ENCODE results near the gene FERMT3.
A peak's percentile ranks its signal among the peaks of the same experiment; 100 is the strongest.
"Not testable (repeated sequence)": the region's sequence is repeated elsewhere in the genome, so short reads cannot be mapped to it uniquely, and the experiment has no call there.

FERMT3 gene

DNA sequence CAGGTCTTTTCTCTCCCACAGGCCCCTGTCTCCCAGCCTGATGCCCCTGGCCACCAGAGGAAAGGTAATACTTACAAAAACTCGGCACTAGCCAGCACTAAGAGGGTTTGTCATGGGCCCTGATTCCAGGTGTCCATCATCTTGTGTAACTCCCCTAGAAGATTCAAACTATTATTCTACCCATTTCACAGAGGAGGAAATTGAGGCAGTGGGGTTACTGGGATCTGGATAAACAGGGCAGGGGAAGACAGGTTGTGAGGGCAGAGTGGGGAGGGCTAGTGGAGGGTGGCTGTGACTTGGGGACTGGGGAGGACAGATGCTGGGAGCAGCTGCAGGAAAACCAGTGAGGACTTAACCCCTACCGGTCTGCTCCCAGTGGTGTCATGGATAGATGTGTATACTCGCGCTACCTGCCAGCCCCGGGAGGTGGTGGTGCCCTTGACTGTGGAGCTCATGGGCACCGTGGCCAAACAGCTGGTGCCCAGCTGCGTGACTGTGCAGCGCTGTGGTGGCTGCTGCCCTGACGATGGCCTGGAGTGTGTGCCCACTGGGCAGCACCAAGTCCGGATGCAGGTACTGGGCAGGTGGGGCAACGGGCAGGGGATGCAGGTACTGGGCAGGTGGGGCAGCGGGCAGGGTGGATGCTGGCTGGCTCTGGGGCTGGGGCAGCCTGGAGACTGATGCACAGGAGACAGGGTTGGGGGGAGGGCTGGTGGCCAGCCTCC lies 29.1 kb downstream of the FERMT3 start:
- DNase-seq (ENCODE audit: low spot score), result no peak

DNA sequence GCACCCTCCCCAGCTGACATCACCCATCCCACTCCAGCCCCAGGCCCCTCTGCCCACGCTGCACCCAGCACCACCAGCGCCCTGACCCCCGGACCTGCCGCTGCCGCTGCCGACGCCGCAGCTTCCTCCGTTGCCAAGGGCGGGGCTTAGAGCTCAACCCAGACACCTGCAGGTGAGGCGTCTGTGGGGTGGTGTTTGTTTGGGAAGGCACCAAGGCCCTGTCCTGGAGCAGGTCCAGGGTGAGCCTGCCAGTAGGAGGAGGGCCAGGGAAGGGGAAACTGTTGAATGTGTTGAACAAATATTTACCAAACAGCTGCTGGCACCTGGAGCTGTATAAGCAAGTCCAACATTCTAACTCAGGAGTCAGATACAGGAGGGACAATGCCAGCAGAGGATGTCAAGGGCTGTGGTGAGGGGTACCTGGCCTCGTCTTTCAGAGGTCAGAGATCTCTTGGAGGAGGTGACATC lies 31.0 kb downstream of the FERMT3 start:
- DNase-seq (ENCODE audit: low spot score), result no peak

DNA sequence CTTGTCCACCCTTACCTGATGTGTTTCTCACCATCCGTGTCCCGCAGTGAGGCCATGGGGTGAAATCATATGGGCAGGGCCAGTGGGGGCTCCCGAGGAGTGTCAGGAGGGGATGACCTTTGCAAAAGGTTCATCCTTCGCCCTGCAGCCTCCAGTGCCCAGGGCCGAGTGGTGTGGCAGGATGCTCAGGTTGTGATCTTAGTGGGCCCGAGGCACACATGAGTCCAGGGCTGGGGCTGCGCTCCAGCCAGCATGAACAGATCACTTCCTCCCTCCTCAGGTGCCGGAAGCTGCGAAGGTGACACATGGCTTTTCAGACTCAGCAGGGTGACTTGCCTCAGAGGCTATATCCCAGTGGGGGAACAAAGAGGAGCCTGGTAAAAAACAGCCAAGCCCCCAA lies 31.6 kb downstream of the FERMT3 start:
- DNase-seq (ENCODE audit: low spot score), result no peak

DNA sequence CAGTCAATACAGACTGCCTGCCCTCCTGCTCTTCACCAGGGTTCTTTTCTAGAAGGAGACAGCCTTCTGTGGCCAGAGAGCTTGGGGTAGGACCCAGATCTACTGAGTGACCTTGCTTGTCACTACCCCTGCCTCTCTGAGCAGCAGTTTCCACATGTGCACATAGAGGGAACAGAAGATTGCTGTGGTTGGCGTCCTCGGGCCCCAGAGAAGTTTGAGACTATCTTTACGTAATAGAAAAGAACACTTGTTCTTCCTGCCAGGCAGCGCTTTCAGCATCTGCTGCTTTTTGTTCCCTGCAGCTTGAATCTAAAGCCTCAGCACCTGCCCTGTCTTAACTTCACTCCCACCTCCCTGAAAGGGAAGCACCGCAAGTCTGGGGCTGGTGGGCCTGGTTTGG lies 32.5 kb downstream of the FERMT3 start:
- DNase-seq (ENCODE audit: low spot score), result no peak

DNA sequence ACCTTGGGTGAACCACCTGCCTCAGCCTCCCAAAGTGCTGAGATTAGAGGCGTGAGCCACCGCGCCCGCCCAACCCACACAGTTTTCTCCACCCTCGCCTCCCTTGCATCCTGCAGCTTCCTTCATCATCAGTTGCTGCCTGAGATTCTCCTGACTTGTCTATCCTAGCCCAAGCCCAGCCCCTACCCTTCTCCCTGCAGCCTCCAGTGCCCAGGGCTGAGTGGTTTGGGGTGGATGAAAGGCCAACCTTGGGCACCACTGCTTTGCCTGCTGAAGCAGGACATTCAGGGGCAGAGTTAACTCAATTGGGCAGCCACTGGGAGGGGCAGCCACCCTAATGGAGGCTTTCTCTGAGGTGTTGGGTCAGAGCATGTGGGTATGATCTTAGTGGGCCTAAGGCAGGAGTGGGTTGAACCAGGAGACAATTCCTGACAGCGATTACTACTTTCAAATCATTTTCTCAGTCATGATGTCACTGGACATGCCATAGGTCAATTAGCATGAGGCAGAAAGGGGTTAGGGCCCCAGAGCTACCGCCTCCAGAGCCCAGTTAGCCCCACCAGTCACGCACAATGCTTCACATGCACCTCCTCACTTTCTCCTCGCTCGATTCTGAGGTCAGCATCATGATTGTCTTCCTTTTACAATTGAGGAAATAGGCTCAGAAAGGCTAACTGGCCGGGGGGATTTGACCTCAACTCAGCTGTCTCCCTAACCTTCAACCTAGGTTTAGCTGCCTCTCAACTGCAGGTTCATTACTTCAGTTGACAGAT lies 33.3 kb downstream of the FERMT3 start:
- no peak for DNase-seq (ENCODE audit: low spot score)

DNA sequence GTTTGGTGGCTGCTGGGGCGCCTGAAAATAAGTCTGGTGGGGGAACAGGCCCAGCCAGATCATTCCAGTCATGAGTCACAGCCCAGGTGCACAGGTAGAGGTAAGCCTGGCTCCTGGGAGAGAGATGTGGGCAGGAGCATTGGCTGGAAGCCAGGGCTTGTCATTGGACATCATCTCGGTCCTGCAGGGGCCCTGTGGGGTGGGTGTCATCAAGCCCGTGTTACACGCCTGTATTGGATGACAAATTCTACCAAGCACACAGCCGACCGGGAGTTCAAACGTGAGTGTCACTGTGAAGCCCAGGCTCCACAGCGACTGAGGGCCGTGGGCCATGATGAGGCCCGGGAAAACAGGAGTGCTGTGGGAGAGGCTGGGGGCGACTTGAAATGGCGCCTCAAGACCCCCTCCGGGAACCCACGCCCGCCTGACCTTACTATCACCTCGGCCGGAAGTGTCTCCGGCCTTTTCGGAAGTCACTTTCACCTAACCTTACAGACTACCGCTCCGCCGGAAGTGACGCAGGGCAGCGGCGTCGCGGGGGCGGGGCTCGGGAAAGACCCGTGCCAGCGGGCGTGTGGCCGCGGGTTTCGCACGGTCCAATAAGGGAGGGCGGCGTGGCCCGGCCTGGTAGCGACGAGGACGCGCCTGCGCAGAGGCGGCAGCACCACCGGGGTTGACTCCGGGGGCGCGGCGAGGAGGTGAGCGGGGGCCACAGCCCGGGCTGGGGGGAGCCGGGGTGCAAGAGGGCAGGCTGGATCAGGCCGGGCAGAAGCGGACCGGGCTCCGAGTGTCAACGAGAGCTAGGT lies 34.1 kb downstream of the FERMT3 start, which contains the start of gene FKBP2:
Gene FKBP2, plus strand, starts transcription at position 661 of the 806 bp plus-strand sequence. CDS start 1,293 bp downstream, outside the sequence.
- peak; percentile 96 for DNase-seq (ENCODE audit: low spot score)

DNA sequence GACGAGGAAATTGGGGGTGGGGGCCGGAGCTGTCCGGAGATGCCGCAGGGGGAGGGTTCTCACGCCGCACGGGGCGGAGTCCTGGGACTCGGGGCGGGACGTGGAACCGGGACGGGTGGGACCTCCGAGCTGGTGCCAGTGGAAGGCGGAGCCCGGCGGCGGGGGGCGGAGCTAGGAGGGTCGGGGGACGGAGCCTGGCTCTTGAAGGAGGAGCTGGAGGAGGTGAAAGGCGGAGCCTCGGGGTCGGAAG lies 34.6 kb downstream of the FERMT3 start:
- DNase-seq (ENCODE audit: low spot score), result peak; percentile 98

DNA sequence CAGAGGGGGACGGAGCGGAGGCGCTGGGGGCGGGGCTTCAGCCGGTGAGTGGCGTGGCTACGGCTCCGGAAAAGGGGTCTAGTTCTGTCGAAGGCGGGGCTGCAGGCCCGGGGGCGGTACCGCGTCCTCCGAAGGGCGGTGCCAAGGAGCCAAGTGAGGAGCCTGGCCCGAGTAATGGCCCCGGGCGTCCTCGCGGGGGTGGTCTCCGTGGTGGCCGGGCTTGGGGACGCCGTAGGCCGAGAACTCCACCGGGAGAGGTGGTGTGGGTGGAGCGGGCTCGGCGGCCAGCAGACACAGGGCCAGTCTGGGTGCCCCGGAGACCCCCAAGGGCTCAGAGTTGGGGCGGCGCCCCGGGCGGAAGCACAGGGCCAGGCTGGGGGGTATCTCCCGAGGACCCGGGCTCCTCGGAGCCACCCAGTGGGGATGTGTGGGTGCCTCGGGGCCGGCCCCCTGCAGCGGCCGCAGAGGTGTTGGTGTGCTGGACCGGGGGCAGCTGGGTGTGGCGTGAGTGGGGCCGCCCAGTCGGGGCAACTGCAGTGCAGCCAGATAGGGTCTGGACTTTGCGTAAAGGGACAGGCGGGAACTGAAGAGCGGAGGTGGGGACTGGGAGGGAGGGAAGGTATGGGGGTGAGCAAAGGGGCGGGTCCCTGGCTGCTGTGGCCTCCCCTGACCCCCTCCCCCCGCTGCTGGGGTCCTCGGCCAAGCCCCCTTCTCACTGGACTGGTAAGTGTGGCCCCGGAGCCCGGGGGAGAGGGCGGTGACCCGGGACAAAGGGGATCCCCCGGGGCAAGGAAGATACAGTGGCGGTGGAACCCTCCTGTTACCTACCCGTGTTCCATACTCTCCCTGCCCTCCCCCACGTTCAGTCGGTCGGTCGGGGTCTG lies 35.2 kb downstream of the FERMT3 start:
- no peak for DNase-seq (ENCODE audit: low spot score)

DNA sequence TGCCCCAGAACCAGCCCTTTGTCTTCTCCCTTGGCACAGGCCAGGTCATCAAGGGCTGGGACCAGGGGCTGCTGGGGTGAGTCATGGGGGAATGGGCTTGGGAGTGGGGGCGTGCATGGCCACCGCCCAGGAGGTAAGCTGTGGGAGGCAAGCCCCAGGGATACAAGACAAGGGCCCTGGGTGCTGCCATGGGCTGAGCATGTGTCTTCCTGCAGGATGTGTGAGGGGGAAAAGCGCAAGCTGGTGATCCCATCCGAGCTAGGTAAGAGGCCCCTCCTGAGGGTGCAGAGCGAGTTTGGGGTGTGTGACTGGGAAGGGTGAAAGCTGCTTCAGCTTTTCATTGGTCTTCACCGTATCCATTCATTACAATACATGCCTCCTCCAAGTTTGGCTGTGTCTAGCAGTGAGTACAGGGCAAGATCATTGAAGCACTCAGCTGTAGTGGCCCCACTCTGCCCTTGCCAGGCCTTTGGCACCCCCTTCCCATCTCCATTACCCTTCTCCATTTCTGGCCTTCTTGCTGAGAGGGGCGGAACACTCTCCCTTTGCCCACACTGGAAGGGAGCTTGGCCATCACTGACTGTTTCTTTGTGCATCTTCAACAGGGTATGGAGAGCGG lies 36.8 kb downstream of the FERMT3 start:
- DNase-seq (ENCODE audit: low spot score), result no peak

DNA sequence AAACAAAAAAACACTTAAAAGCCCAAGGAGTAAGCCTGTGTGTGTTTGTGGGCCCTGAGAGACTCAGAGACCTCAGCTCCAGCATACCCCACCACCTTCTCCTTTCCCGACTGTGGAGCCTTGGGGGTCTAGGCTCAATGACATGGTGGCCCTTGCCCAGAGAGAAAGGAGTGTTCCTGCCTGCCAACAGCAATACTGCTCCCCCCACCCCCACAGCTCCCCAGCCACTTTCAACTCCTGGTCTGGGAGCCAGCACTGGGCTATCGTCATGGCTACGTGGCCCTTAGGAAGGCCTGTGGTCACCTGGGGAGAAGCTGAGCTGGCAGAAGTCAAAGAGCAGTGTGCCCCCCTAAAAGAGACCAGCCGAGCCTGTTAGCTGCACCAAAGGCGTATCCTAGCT lies 37.6 kb downstream of the FERMT3 start:
- no peak for DNase-seq (ENCODE audit: low spot score)

DNA sequence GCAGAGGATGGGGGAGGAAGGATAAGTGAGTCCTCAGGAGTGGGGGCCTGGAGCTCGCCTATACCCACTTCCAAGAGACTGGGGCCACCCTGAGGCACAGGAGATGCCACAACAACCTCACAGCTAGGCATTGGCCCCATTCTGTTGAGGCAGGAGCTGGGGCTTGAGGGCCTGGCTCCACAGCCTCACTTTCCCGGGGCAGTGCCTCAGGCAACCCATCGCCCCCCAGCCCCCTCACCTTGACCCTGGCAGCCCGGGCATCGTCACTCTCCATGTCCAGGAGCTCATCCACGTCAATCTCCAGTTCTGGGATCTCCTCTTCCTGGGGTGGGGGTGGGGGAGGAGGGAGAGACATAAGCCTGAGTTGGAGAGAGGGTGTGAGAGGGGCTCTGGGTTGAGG lies 38.4 kb downstream of the FERMT3 start:
- DNase-seq (ENCODE audit: low spot score), result no peak

DNA sequence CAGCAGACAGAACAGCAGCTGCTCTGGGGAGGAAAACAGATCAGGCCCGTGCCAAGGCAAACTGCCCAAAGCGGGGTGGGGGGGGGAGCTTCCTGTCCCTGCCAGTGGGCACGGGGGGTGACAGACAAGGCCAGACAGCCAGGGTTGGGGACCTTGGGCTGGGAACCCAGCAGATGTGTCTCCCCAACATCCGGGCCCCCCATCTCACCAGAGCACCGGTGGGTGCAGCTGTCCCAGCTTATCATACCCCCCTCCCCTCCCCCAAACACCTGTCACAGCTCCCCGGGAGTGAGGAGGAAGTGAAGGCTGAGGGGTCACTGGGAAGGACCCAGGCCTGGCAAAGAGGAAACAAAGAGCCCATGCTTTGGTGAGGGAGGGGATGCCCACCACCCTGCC lies 38.9 kb downstream of the FERMT3 start:
- no peak for DNase-seq (ENCODE audit: low spot score)

DNA sequence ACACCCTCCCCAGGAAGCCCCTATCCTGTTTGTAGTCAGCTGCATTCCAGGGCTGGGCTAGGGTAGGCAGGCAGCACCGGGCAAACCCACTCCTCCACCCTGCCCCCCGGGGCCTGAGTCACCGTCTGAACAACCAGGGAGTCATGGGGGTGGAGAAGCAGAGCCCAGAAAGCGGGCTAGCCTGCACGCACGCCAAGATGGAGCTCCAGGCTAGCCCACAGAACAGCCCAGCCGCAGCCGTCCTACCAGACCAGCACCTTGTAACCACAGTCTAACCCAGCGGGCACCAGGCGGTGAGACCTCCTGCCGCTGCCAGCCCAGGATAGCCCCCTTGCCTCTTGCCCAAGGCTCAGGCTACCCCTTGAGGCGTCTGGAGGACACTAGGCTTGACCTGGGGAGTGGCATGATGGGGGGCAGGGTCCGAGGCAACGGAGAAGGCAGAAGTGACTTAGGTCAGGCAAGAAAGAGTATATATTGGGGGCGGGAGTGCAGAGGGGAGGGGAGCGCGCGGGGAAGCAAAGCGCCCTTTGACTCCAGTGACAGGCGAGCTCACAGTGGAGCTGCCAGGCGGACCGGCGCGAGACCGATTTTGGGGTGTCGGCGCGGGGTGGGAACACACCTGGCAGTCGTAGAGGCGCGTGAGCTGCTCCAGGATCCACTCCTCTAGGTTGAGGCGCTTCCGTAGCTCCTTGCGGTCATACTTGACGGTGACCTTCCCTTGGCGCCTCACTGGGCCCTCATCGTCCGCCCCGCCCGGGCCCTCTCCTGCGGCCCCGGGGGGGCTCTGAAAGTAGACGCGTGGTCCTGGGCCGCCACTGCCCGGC lies 39.5 kb downstream of the FERMT3 start:
- DNase-seq (ENCODE audit: low spot score), result no peak

DNA sequence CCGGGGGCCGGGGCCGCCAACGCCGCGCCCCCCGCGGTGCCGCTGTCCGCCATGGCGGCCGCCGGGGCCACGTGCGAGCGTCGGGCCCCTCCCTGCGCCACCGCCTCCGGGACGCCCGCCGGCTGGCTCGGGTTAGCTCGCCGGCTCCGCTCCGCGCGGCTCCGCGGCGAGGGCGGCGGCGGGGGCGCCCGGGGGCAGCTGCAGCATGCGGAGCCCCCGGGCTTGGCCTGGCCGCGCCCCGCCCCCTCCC lies 40.0 kb downstream of the FERMT3 start:
- not testable (repeated sequence) for DNase-seq (ENCODE audit: low spot score)

DNA sequence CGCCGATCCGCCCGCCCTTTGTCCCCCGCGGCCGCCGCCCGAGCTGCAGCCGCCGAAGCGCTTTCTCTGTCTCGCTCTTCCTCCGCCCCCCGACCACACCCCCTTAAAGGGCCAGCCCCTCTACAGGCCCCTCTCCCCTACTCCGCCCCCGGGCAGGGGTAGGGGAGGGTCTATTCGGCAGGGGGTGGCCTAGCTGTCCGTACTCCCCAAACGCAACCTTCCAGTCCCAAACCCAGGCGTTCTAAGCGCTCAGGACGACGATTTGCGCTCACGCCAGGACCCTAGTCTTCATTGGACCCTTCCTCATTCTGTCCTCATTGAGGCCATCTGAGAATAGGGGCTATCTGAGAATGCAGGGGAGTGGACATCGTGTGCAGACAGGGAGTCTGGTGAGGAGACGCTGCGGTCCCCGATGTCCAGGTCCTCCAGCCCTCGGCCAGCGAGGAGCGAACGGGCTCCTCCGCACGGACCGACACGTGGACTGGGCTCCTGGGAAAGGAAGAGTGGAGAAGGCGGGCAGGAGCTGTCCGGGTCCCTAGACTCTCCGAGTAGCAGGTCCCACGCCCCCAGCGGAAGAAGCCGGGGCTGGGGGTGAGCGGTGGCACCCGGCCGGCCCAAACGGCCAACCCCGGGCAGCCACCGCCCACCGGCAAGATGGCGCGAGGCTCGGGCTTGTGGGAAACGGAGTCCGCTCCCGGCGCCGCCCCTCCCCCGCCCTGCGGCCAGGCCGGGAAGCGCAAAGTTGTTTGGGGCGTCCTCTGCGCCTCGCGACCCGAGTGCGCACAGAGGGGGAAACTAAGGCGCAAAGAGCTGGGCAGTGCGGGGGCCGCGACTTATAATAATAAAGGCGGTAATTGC lies 40.6 kb downstream of the FERMT3 start, which contains the start of gene PPP1R14B:
Gene PPP1R14B, minus strand, starts transcription at position 73 of the 858 bp plus-strand sequence. CDS start 270 bp downstream, outside the sequence.
- peak; percentile 76 for DNase-seq (ENCODE audit: low spot score)

DNA sequence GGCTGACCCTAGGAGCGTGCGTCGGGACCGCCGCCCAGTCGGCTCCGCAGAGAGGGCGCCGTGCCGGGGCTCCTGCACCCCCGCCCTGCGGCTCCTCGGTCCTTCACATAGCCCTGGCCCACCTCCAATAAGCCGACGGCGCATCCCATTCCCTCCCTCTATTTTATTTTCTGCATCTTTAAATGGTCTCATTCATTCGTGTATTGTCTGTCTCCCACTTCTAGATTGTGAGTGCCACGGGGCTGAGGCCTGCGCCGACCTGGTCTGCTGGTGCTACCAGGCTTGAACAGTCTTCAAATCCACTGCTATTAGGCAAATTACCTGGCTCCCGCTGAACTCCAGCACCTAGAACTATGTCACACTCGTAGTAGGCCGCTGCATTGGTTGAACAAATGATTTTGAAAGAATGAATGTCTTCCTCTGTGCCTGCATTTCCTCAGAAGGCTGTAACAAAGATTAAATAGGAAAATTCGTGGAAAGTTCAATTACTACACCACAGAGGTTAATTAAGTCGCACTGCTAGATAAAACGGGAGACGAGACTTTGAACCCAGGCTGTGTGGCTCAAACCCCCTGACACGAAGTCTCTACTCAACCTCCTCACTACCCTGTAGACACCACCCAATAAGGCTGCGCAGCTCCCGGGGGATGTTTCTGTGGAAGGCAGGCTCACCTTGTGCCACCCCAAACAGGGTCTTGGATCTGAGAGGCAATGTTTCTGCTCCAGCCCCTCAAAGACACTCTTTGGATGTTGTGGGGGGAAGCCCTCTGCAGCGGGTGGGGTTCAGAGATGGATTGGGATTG lies 41.4 kb downstream of the FERMT3 start:
- no peak for DNase-seq (ENCODE audit: low spot score)

DNA sequence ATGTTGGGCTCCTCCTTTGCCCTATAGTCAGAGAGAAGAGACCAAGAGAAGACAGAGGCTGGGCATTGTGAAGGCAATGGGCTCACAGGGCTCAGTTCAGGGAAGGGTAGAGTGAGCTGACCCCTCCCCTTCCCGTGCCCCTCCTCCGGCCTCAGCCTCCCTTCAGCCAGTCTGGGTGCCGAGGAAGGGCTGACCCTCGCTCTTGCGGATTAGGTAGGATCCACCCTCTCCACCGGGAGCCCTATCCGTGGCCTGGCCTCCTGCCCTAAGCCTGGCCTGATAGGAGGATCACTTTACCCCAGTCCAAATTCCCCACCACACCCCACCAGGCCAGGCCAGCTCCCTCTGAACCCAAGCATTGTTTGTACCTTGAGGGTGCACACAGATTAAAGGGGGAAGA lies 42.1 kb downstream of the FERMT3 start:
- DNase-seq (ENCODE audit: low spot score), result no peak

DNA sequence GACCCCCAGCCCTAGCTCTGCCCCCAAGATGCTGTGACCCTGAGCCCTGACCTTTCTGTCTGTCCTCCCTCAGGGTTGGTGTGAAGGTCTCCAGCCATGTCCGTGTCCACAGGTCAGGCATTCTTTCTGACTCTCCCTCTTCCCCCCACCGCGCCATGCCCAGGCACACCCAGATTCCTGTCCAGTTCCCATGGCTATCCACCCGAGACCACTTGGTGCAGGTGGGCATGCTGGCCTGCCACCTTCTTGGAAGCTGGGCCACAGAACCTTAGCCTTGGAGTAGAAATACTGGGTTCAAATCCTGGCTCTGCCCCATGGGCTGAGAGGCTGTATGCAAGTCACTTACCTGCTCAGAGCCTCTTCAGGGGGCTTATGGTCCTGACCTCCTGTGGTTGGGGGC lies 42.5 kb downstream of the FERMT3 start:
- no peak for DNase-seq (ENCODE audit: low spot score)
